IMR-90 (cell line): ENCODE data around the gene KCNAB1.

Experiments
- BHLHE40 ChIP-seq: fragments of 150-350 bp; IDR thresholded peaks from 2 replicates; pipeline ENCODE4 v1.6.1; 2016; ENCODE audit warnings: mild to moderate bottlenecking, low read depth, low read length
- CEBPB ChIP-seq: IDR thresholded peaks from 2 replicates; pipeline ENCODE4 v1.6.1; 2012; ENCODE audit warnings: low read depth, low read length, improper control_type of control experiment
- CHD1 ChIP-seq: IDR thresholded peaks from 2 replicates; pipeline ENCODE4 v1.6.1; 2012; ENCODE audit warnings: low read depth, low read length, improper control_type of control experiment
- MAZ ChIP-seq: IDR thresholded peaks from 2 replicates; pipeline ENCODE4 v1.6.1; 2012; ENCODE audit warnings: low read depth, mild to moderate bottlenecking, low read length, improper control_type of control experiment, moderate library complexity, borderline replicate concordance
- MXI1 ChIP-seq: IDR thresholded peaks from 2 replicates; pipeline ENCODE4 v1.6.1; 2012; ENCODE audit warnings: low read depth, mild to moderate bottlenecking, low read length, moderate library complexity, borderline replicate concordance
- POLR2A ChIP-seq: IDR thresholded peaks from 2 replicates; pipeline ENCODE4 v1.6.1; 2012; ENCODE audit warnings: mild to moderate bottlenecking, low read depth, low read length
- RAD21 ChIP-seq: IDR thresholded peaks from 2 replicates; pipeline ENCODE4 v1.6.1; 2012; ENCODE audit warnings: low read length, improper control_type of control experiment
- SMC3 ChIP-seq: fragments of 150-350 bp; IDR thresholded peaks from 2 replicates; pipeline ENCODE4 v1.6.1; 2016; ENCODE audit warnings: low read depth, mild to moderate bottlenecking, antibody characterized with exemption, low read length, moderate library complexity
- TF ChIP-seq, protein P1 (sequence below): fragments of 150-350 bp; IDR thresholded peaks from 2 replicates; pipeline ENCODE4 v1.6.1; 2017; ENCODE audit warnings: mild to moderate bottlenecking, antibody characterized with exemption, low read length, low read depth
- TF ChIP-seq, protein P2 (sequence below): conservative IDR thresholded peaks from 2 replicates; pipeline ENCODE4 v1.5.1; 2012; ENCODE audit warnings: mild to moderate bottlenecking, low read depth, low read length, improper control_type of control experiment

DNA sequence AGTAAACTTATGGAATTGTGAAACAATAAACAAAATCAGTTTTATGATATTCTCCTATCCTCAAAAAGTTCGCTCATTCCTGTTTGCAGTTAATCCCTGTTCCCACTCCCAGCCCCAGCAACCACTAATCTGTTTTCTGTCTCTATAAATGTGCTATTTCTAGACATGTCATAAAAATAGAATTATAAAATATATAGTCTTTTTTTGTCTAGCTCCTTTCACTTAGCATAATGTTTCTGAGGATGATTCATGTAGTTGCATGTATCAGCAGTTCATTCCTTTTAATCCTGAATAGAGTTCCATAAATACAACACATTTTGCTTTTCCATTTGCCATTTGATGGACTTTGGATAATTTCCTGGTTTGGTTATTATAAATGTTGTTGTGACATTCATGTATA, 140.0 kb downstream of the KCNAB1 start:
- TF ChIP-seq, protein P1, sequence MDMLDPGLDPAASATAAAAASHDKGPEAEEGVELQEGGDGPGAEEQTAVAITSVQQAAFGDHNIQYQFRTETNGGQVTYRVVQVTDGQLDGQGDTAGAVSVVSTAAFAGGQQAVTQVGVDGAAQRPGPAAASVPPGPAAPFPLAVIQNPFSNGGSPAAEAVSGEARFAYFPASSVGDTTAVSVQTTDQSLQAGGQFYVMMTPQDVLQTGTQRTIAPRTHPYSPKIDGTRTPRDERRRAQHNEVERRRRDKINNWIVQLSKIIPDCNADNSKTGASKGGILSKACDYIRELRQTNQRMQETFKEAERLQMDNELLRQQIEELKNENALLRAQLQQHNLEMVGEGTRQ: no peak
- TF ChIP-seq, protein P2, sequence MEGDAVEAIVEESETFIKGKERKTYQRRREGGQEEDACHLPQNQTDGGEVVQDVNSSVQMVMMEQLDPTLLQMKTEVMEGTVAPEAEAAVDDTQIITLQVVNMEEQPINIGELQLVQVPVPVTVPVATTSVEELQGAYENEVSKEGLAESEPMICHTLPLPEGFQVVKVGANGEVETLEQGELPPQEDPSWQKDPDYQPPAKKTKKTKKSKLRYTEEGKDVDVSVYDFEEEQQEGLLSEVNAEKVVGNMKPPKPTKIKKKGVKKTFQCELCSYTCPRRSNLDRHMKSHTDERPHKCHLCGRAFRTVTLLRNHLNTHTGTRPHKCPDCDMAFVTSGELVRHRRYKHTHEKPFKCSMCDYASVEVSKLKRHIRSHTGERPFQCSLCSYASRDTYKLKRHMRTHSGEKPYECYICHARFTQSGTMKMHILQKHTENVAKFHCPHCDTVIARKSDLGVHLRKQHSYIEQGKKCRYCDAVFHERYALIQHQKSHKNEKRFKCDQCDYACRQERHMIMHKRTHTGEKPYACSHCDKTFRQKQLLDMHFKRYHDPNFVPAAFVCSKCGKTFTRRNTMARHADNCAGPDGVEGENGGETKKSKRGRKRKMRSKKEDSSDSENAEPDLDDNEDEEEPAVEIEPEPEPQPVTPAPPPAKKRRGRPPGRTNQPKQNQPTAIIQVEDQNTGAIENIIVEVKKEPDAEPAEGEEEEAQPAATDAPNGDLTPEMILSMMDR: no peak
- TF ChIP-seq RAD21 (no peak), CEBPB (no peak), BHLHE40 (no peak), POLR2A (no peak), CHD1 (no peak), MXI1 (no peak), MAZ (no peak), SMC3 (no peak)
